HG03060 (cell line): ENCODE measurements around the gene MTUS2.

Experiments used
- ATAC-seq: cut with Tn5 transposase; IDR thresholded peaks from one replicate; pipeline ENCODE4 v1.9.1; 2021; ENCODE audit warnings: low read depth, moderate number of reproducible peaks; ENCODE audit not compliant: unreplicated experiment

The MTUS2 gene

DNA sequence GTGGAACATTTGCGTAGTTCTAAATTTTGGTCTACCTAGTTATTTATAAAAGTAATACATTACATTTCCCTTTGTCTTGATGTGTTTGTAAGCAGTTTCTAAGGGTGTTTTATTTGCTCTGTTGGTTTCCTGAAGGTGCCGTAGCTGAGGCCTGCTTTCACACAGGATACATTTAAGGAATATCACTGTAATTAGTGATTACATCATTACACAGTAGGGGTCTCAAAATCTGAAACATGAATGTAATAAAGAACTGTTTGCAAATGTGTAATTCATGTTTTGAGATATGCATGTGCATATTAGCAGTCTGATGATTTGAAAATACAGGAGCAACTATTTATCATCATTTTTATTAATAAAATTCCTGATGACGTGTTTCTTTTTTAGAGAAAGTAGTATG lies 281.8 kb downstream of the MTUS2 start:
- ATAC-seq = no peak

DNA sequence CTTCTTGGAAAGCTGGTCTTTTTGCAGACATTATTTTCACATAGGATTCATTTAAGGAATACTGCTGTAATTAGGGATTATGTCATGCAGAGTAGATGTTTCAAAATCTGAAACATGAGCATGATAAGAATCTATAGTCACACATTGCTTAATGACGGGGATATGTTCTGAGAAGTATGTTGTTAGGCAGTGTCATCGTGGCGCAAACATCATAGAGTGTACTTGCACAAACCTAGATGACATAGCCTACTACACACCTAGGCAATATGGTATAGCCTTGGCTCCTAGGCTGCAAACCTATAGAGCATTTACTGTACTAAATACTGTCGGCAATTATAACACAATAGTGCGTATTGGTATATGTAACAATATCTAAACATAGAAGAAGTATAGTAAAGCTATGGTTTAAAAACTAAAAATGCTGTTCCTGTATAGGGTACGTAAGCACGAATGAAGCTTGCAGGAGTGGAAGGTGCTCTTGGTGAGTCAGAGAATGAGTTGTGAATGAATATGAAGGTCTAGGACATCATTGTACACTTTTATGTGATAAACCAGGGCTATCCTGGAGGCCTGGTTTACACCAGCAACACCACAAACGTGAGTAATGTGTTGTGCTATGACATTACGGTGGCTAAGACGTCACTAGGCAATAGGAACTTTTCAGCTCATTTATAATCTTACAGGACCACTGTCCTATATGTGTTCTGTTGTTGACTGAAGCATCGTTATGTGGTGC lies 283.1 kb downstream of the MTUS2 start:
- ATAC-seq = no peak

DNA sequence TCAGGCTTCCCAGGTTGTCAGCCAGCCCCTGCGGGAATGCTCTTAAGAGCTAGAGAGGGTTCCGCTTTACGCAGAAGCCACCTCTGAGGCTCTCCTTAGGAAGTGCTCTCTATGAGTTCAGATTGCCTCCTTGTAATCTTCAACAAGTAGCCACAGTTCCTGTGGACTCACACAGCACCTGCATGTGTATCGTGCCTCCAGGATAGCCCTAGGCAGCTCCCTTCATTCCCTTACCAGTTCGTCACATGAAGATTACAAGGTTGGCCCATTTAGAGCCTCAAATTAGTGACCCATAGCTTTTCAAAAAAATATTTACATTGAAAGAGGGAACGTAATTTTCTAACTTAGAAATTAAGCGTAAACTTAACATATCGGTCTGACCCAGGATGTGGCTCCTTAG lies 284.3 kb downstream of the MTUS2 start:
- ATAC-seq = no peak

DNA sequence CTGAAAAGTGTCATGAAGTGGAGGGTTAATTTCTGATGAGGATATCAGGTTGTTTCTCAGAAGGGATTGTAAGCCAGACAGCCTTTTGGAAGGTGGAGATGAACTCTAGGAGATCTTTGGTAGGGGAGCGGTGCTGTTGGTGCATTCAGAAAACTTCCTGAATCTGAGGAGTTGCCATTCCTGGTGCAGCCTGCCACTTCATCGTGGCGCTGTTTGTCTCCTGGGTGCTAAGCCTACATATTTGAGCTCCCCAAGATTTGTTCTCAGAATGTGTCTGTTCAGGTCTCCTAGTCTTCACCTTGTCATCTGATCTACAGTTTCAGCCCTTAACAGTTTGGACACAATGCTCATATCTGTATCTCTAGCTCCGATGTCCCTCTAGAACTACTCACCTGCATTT lies 285.6 kb downstream of the MTUS2 start:
- ATAC-seq = no peak

DNA sequence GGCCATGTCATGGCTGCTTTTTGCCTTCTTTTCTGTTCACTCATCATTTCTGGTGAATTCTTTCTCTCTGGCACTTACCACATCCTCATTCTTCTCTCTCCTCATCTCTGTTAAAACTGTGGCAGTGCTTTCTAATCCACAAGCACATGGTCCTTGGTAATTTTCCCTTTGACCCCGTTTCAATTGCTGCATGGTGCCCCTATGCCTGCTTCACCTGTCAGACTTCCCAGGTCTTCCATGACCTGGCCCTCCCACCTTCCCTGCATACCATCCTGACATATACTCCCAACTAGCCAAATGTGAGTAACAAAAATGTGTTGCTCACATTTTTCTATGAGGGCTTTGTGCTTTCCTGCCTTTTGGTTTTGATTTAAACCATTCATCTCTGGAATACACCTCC lies 286.5 kb downstream of the MTUS2 start:
- no peak for ATAC-seq

DNA sequence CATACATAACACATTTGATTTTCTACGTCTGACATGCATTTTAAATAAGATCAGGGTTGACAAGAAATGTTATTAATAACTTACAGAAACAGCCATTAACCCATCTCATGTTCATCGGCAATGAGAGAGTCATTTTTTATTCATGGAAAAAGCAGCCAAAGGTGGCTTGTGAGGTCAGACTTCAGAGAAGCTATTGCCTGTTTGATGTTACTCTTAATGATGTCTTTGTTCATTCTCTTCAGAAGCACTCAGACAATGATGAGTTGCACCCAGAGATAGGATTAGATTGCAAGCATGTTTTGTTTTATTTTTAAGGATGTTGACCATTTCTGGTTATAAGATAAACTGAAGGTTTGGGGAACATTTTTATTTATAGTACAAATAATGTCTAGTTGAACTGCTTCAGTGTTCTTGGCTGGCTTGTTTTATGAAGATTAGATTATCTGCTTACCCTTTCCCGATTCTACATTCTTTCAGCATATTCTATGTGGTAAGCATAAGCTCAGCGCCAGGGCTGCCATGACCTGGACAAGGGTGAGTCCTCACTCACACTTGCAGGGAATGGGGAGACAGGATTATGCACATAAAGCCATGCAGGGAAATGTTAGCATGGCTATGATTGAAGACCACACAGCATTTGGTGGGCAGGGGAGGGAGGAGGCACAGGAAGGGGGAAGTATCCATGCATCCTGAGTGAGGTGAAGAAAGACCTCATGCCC lies 288.1 kb downstream of the MTUS2 start:
- ATAC-seq = no peak

DNA sequence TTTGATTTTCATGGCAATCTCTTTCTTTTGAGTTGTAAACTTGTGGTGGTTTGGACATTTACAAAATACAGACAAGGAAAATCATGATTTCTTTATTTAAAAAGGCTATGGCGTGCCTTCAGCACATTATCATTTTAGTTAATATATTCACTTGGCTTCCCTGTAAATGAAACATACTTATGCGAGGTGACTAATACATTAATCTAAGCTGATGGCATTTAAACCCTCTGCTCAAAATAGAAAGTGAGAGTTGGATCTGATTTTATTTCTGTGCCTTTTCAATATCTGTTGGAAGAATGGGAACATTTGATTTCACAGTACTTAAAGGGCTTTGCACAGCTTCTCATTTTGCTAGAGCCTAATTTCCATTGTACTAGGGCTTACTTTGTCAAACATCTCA lies 289.8 kb downstream of the MTUS2 start:
- ATAC-seq = no peak

DNA sequence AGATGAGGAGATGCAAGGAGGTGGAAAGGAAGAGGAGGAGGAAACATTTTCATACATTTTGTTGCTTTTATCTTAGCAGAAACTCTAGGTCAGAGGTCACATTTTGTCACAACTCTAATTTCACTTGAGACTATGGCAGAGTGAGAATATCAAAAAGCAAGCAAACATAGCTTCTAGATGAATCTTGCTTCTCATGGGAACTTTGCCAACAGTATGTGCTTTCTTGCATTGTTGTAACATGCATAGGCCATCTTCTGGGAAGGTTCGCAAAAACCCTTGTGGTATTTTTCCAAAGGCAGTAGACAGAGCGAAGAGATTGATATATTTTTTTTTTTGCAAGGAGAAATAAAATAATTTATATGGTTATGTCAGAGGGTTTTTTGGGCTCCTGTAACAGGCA lies 291.3 kb downstream of the MTUS2 start:
- no peak for ATAC-seq

DNA sequence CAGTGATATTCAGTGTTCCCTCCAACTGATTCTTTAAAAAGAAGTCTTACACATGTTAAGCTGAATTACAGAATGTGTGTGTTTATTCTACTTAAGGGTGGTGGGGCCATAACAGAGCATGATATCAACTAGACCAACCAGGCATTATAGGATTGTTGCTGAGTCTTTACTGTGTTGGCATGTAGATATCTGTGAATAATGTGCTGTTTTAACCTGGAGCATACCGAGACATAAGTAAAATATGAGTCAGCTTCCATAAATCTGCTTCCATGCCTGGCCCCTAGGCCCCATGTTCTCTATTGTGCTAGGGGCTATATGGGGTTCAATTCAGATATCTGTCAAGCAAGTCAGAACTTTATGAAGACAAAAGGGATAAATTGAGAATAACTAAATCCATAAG lies 295.7 kb downstream of the MTUS2 start:
- ATAC-seq = no peak

DNA sequence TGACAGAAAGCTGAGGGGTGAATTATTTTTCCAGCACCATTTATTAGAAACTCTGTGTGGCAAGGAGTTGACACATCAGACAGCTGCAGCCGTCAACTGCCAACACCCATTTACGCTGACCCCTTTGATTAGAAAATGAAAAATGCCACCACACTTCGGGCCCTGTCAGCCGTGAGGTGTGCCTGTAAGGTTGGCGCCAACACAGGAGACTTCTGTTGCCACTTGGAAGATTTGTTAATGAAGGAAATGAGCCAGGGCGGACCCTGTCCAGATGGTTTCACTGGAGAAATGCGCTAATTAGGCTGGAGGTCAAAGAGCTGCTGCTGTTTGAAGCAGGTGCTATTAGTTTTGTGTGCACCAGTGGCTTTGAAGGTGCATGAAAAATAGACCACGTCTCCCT lies 297.5 kb downstream of the MTUS2 start:
- ATAC-seq = no peak

DNA sequence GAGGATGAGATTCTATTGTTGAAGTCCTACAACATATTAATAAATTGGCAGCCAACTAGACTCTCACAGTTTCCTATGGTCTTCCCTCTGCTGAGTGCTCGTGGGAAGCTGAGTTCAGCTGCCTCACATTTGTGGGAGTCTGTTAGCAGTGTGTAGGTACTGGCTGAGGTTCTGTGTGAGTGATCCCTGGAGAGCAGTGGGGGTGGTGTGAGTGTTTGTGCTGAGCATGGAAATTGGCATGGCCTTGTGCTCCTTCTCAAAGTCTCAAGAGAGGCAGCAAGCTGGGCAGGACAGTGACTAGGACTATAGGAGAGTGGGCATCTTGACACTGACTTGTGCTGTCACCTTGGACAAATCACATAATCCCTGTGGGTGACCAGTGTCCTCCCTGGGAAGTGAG lies 298.3 kb downstream of the MTUS2 start:
- no peak for ATAC-seq

DNA sequence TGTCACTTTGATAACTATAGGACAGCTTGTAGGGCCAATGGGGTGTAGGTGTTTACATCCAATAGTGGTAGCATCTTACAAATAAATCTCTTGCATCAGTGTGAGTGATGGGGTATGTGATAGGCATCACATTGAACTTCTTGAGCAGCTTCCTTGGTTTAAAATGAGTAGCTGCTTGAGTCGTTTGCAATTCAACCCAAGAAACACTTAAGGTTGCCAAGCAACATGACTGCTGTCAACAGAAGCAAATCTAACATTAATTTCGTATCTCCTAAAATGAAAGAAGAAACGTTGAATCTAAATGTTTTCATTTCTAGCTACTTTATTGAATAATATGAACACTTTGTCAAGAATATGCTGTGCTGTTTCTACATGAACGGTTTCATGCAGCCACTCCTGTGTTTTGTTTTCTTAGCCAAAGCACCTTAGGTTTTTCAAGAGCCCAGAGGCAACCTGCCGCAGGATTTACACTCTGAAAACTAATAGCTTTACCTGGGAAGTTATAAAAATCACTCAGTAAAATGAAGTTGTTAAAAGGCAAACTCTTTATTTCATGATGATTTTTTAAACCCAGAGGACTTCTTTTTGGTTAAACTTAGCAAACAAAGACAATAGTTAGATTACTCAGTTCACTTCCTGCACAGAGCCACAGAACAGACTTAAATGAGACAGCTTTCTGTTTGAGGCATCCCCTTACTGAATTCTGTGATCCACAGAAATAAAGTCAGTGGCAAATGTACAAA lies 305.2 kb downstream of the MTUS2 start:
- ATAC-seq = no peak

DNA sequence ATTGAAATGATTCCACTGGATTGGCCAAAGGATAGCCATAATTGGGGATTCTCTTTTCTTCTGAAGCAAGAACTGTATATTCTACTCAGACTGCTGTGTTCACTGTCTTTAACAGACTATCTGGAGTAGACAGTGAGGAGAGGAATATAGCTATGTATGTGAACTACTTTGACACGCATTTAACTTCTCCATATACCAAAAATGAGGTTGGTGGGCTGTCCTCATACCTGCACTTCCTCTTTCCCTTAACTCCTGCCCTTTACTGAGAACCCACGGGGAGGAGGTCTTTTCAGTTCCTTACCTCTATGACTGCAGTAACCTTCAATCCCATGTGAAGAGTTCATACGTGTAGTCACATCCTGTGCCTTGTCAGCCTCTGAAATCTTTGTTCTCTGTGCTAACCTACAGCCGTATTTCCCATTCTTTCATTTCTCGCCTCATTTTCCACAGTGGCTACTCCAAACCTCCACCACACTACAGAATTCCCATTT lies 305.8 kb downstream of the MTUS2 start:
- no peak for ATAC-seq

DNA sequence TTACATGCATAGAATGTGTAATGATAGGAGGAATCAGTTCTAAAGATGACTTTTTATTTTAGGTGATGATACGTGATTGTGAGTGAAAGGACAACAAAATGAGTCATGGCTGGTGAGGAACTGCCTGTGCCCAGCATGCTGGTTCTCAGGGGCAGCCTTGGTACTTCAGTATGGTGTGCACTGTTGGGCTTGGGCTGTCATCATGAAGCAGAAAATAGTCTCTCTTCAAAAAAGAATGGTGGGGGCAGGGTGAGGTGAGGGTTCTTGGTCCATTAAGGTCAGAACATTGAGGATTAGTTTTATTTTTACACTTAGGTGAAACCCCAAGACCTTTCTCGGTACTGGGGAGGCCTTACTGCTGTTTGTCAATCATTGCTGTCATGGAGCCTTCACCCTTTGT lies 309.5 kb downstream of the MTUS2 start:
- no peak for ATAC-seq

DNA sequence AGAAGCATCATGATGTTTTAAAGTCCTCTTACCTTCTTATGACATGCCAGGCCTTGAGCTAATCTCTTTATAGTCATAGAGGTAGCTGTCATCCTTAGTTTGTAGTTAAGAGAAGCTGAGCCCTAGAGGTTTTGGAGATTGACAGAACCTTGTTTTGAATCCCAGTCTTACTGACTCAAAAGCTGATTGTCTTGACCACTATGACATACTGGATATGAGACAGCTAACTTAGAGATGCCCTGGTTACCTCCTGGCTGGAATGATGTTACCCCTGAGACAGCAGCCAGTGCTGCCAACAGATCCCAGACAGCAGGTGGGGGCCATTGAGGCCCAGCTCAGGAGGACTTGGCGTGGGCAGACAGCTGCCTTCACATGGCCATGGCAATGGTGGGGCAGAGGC lies 311.0 kb downstream of the MTUS2 start:
- ATAC-seq = no peak

DNA sequence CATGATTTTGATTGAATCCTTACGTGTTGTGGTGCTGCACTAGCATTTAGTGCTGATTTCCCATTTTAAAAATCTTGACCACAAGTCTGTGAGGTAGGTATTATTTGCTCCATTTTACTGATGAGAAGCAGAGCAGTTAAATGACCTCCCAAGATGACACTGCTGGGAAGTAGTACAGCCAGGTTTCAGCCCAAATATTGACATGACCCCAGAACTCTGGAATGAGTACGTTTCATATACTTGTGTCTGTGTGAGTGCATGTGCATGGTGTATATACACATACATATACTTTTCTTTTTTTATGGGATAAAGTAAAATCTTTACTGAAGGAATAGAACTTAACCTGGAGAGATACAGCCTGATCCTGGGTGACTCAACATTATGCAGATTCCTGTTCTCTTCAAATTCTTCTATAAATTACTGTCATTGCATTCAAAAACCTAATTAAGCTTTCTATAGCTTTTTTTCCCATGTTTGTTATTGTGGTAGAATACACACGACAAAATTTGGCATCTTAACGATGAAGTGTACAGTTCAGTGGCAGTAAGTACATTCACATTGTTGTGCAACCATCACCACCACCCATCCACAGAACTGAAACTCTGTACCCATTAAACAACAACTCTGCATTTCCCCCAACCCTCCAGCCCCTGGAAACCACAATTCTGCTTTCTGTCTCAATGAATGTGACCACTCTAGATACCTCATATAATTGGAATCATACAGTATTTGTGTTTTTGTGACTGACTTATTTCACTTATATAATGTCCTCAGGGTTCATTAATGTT lies 311.9 kb downstream of the MTUS2 start:
- no peak for ATAC-seq

DNA sequence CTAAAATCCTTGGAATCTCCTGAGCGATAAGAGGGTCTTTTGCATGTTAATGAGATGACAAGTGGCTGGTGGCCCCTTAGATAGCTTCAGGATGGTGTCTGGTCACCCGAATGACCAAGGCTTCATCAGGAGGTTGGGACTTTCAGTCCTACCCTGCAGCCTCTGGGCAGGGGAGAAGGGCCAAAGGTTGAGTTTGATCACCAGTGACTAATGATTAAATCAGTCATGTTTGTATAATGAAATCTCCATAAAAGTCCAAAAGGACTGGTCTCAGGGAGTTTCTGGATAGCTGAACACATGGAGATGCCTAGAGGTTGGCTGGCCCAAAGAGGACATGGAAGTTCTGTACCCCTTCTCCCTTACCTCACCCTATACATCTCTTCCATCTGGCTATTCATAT lies 316.2 kb downstream of the MTUS2 start:
- no peak for ATAC-seq

DNA sequence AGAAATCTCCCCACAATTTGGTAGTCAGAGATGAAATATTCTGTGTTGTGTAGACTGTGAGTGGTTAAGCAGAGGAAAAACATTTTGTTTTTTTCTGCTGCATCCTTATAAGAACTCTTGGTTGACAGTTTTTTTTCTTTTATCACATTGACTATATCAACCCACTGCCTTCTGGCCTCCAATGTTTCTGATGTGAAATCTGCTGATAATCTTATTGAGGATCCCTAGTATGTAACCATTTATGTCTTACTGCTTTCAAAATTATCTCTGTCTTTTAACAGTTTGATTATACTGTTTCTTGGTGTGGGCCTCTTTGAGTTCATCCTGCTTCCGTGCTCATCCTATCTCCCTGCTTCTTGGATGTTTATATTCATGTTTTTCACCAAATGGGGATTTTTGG lies 316.9 kb downstream of the MTUS2 start:
- ATAC-seq = no peak

DNA sequence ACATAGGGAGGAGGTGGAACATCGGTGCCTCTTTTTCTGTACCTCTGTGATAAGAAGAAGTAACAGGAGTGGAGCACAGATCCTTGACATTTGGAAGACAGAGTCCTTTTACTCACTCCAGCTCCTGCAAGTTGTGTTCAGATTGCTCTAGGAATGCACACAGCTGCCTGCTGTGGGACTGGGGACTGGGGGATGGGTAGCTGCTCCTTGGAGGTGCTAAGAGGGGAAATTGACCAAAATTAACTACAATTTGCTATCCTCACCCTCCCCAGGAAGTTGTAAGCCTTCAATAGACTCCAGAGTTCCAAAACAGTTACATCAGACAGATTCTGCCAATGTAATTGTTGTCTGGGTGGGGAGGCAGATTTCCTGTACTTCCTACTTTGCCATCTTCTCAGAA lies 317.9 kb downstream of the MTUS2 start:
- ATAC-seq = no peak

DNA sequence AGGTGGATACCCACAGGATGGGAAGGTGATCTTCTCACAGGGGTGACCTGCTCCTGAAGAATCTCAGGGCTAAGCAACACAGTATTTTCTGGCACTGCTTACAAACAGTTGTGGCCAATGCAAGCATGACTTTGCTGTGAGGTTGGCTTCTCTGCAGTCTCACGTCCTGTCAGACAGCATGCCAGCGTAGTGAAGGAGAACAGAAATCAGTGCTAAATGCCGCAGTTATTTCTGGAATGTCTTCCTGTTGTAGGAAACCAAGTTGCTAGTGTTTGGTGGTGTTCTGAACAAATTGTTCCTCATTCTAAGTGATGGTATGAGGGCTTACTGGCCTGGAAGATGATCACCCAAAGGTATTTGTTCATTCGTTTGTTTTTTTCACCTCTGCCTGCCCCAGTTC lies 320.1 kb downstream of the MTUS2 start:
- ATAC-seq = no peak

DNA sequence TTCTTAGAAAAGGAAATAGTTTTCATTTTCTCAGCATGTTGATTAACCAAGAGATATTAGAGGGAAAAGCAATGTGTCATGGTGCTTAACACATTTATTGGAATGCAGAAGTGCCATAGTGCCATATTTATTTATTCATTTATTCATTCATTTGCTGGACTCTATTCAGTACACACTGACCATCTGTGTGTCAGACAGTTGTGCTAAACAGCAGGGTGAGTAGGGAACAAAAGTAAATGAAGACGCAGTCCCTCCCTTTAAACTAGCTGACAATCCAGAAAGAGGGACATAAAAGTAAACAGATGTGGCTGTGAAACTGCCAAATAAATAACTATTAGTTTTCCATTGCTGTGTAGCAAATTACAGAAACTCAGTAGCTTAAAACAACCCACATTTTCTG lies 323.7 kb downstream of the MTUS2 start:
- no peak for ATAC-seq
